Naive thymus-derived CD8-positive, alpha-beta T cell (primary cell): ENCODE measurements around the gene BSG. TPM values are rescaled to one million over a fixed set of nuclear protein-coding genes. Genes with fewer than 3 reads are reported as not detected.

ENCODE experiments used
- ATAC-seq, 2 donors: fragments of 150-1000 bp; cut with Tn5 transposase in 1 of 2; sonication (Bioruptor Pico), chemical (Tn5 transposase) in 1 of 2; 1 replicate in 1 of 2; 2 replicates in 1 of 2; pipeline ENCODE4 v1.10.0; 2021; ENCODE audit warnings: mild to moderate bottlenecking in 2 of 2, moderate library complexity in 2 of 2
- POLR2A ChIA-PET: fragments of 350-600 bp; sonication (Branson Sonifier 250); formaldehyde crosslinking; loops from one replicate; lab custom pipeline; 2021; ENCODE audit warnings: antibody characterized with exemption; lab: Charles Lee
- DNase-seq, 10 donors: peaks; one replicate each; pipeline versions ENCODE4 v3.0.0 to v3.0.0-alpha.2; 2020 to 2022
- H3K27ac Mint-ChIP-seq, 10 donors: one replicate each; pipeline ENCODE4 v1.8.0; 2020 to 2022; ENCODE audit warnings: mild to moderate bottlenecking in 10 of 10, mixed read lengths in 10 of 10, moderate library complexity in 4 of 10, inconsistent platforms in 1 of 10
- H3K27me3 Mint-ChIP-seq, 5 donors: one replicate each; pipeline ENCODE4 v1.8.0; 2021 to 2022; ENCODE audit warnings: mixed read lengths in 5 of 5
- H3K36me3 Mint-ChIP-seq, 3 donors: one replicate each; pipeline ENCODE4 v1.8.0; 2020 to 2022; ENCODE audit warnings: mixed read lengths in 3 of 3, mild to moderate bottlenecking in 2 of 3, inconsistent platforms in 1 of 3
- H3K4me1 Mint-ChIP-seq, 4 donors: one replicate each; pipeline ENCODE4 v1.8.0; 2021 to 2022; ENCODE audit warnings: mixed read lengths in 4 of 4
- H3K4me3 Mint-ChIP-seq, 10 donors: one replicate each; pipeline ENCODE4 v1.8.0; 2020 to 2022; ENCODE audit warnings: mild to moderate bottlenecking in 10 of 10, mixed read lengths in 10 of 10, moderate library complexity in 6 of 10, inconsistent platforms in 1 of 10
- H3K9me3 Mint-ChIP-seq, 9 donors: one replicate each; pipeline ENCODE4 v1.8.0; 2020 to 2022; ENCODE audit warnings: mixed read lengths in 9 of 9, mild to moderate bottlenecking in 3 of 9, inconsistent platforms in 1 of 9, moderate library complexity in 1 of 9
- polyA plus RNA-seq, 3 donors: library from polyadenylated mRNA; unstranded; fragments of 300-500 nt; fragmentation: Illumina TruSeq; gene quantifications; one replicate each; pipeline ENCODE4 v1.2.3, GENCODE V29; 2021
- total RNA-seq, 8 experiments: library from RNA in 2 of 8; stranded (reverse) in 2 of 8; gene quantifications; one replicate each; pipeline ENCODE4 v1.2.3 and lab custom pipeline; 2021 to 2026

Gene BSG
- total and polyA plus RNA-seq, 5 experiments from 2014 or later, result 106 to 313 (median 282) TPM

- POLR2A ChIA-PET, result interaction anchor here (0.7 to 1.0 kb wide), 2 partner anchors 18 to 55 kb away, joined by 3 read pairs; no protein-coding TSS in a partner anchor
- Mint-ChIP-seq H3K36me3 (no peaks in the 10 kb centered on the region), H3K4me3 (peak overlapping the region in 1 of 10 donors; percentile 26), H3K27ac (peak overlapping the region in 2 of 10 donors; percentile 29 to 35), H3K9me3 (peaks cover 0 to 4% (median 0%) of the 10 kb centered on the region in 9 donors), H3K4me1 (peaks cover 7 to 15% (median 10%) of the 10 kb centered on the region in 4 donors), H3K27me3 (peaks cover 0 to 3% (median 0%) of the 10 kb centered on the region in 5 donors)
- no peak for DNase-seq
- ATAC-seq, result no peak
Observed at GRCh38 chr19:566403-566802, 6.0 kb upstream of the BSG start.

GRCh38 chr19:566844-567243 is 5.6 kb upstream of the BSG start:
- peak overlapping the region in 1 of 10 donors; percentile 29 for H3K27ac Mint-ChIP-seq
- H3K27me3 Mint-ChIP-seq, result peaks cover 0 to 3% (median 0%) of the 10 kb centered on the region in 5 donors
- no peak for ATAC-seq
- peaks cover 7 to 16% (median 13%) of the 10 kb centered on the region in 4 donors for H3K4me1 Mint-ChIP-seq
- no peak for DNase-seq
- H3K4me3 Mint-ChIP-seq, result peak overlapping the region in 2 of 10 donors; percentile 34 to 47
- no peaks in the 10 kb centered on the region for H3K36me3 Mint-ChIP-seq
- POLR2A ChIA-PET, result interaction anchor here (0.7 to 1.4 kb wide), 4 partner anchors 13 to 56 kb away, joined by 3 read pairs; no protein-coding TSS in a partner anchor
- peaks cover 0 to 4% (median 0%) of the 10 kb centered on the region in 9 donors for H3K9me3 Mint-ChIP-seq

GRCh38 chr19:567296-567900 is 5.0 kb upstream of the BSG start:
- peaks cover 0 to 4% (median 0%) of the 10 kb centered on the region in 9 donors for H3K9me3 Mint-ChIP-seq
- no peak overlapping the region for H3K4me3 Mint-ChIP-seq
- DNase-seq (no peak), ATAC-seq (no peak)
- H3K4me1 Mint-ChIP-seq, result peaks cover 9 to 17% (median 16%) of the 10 kb centered on the region in 4 donors
- H3K27ac Mint-ChIP-seq, result peak overlapping the region in 1 of 10 donors; percentile 35
- peaks cover 0 to 3% (median 0%) of the 10 kb centered on the region in 5 donors for H3K27me3 Mint-ChIP-seq
- H3K36me3 Mint-ChIP-seq, result no peaks in the 10 kb centered on the region
- POLR2A ChIA-PET, result interaction anchor here (0.7 to 1.4 kb wide), 5 partner anchors 9 to 472 kb away, joined by 3 read pairs; no protein-coding TSS in a partner anchor

GRCh38 chr19:570251-570686 is 2.1 kb upstream of the BSG start:
- peaks cover 0 to 4% (median 0%) of the 10 kb centered on the region in 9 donors for H3K9me3 Mint-ChIP-seq
- H3K4me1 Mint-ChIP-seq, result peaks cover 14 to 38% (median 34%) of the 10 kb centered on the region in 4 donors
- H3K36me3 Mint-ChIP-seq, result no peaks in the 10 kb centered on the region
- peak overlapping the region in 4 of 10 donors; percentile 25 to 95 (median 55) for H3K27ac Mint-ChIP-seq
- POLR2A ChIA-PET, result interaction anchor here (1.5 kb wide), 1 partner anchor 39 kb away, joined by 4 read pairs; the partner anchor contains the start of gene CDC34
- ATAC-seq, result no peak
- DNase-seq, result peak in 2 of 10 donors; percentile 27 to 41
- H3K27me3 Mint-ChIP-seq, result peaks cover 0 to 3% (median 0%) of the 10 kb centered on the region in 5 donors
- peak overlapping the region in 9 of 10 donors; percentile 28 to 91 (median 62) for H3K4me3 Mint-ChIP-seq

- Mint-ChIP-seq H3K4me3 (peak overlapping the region; percentile 85 to 99 (median 97)), H3K4me1 (peaks cover 14 to 41% (median 36%) of the 10 kb centered on the region in 4 donors), H3K27me3 (peaks cover 0 to 3% (median 0%) of the 10 kb centered on the region in 5 donors), H3K36me3 (no peaks in the 10 kb centered on the region), H3K27ac (peak overlapping the region; percentile 92 to 100 (median 98)), H3K9me3 (peaks cover 0 to 4% (median 0%) of the 10 kb centered on the region in 9 donors)
- ATAC-seq (peak; percentile 38 to 41), DNase-seq (peak; percentile 39 to 77 (median 66))
- POLR2A ChIA-PET, result interaction anchor here (0.9 to 2.1 kb wide), 3 partner anchors 40 to 65 kb away, joined by 6 to 17 read pairs (median 8); partner anchors contain the start of gene CDC34
Observed at GRCh38 chr19:570937-571565, 1.3 kb upstream of the BSG start.

GRCh38 chr19:571566-571974 is 826 bp upstream of the BSG start:
- POLR2A ChIA-PET, result interaction anchor here (0.6 to 2.1 kb wide), 5 partner anchors 40 to 285 kb away, joined by 3 to 17 read pairs (median 6); partner anchors contain the start of gene CDC34
- DNase-seq (peak in 2 of 10 donors; percentile 27 to 31), ATAC-seq (peak; percentile 10 to 27)
- Mint-ChIP-seq H3K4me3 (peak overlapping the region; percentile 85 to 99 (median 97)), H3K27me3 (peaks cover 0 to 3% (median 0%) of the 10 kb centered on the region in 5 donors), H3K36me3 (no peaks in the 10 kb centered on the region), H3K9me3 (peaks cover 0 to 4% (median 0%) of the 10 kb centered on the region in 9 donors), H3K27ac (peak overlapping the region; percentile 92 to 100 (median 98)), H3K4me1 (peaks cover 12 to 46% (median 39%) of the 10 kb centered on the region in 4 donors)

GRCh38 chr19:572743-573518 is 535 bp downstream of the BSG start:
- peaks cover 14 to 54% (median 43%) of the 10 kb centered on the region in 4 donors for H3K4me1 Mint-ChIP-seq
- H3K27ac Mint-ChIP-seq, result peak overlapping the region in 9 of 10 donors; percentile 81 to 97 (median 92)
- no peaks in the 10 kb centered on the region for H3K36me3 Mint-ChIP-seq
- POLR2A ChIA-PET, result interaction anchor here (0.7 to 2.1 kb wide), 5 partner anchors 11 to 66 kb away, joined by 3 to 17 read pairs (median 5); partner anchors contain the start of gene CDC34
- DNase-seq, result no peak
- peaks cover 0 to 4% (median 0%) of the 10 kb centered on the region in 9 donors for H3K9me3 Mint-ChIP-seq
- peak overlapping the region; percentile 85 to 99 (median 91) for H3K4me3 Mint-ChIP-seq
- no peak for ATAC-seq
- peaks cover 0 to 3% (median 0%) of the 10 kb centered on the region in 5 donors for H3K27me3 Mint-ChIP-seq

GRCh38 chr19:573519-573825 is 1.1 kb downstream of the BSG start:
- peaks cover 0 to 3% (median 0%) of the 10 kb centered on the region in 5 donors for H3K27me3 Mint-ChIP-seq
- no peak for ATAC-seq
- peaks cover 14 to 55% (median 43%) of the 10 kb centered on the region in 4 donors for H3K4me1 Mint-ChIP-seq
- DNase-seq, result no peak
- peak overlapping the region in 9 of 10 donors; percentile 5 to 87 (median 62) for H3K27ac Mint-ChIP-seq
- peak overlapping the region; percentile 79 to 94 (median 86) for H3K4me3 Mint-ChIP-seq
- H3K36me3 Mint-ChIP-seq, result peaks cover 0 to 3% (median 0%) of the 10 kb centered on the region in 3 donors
- POLR2A ChIA-PET, result no interaction called here
- peaks cover 0 to 4% (median 0%) of the 10 kb centered on the region in 9 donors for H3K9me3 Mint-ChIP-seq

- H3K4me1 Mint-ChIP-seq, result peaks cover 14 to 51% (median 41%) of the 10 kb centered on the region in 4 donors
- no peak for DNase-seq
- peaks cover 0 to 4% (median 0%) of the 10 kb centered on the region in 9 donors for H3K9me3 Mint-ChIP-seq
- H3K36me3 Mint-ChIP-seq, result peaks cover 0 to 13% (median 0%) of the 10 kb centered on the region in 3 donors
- peak overlapping the region in 5 of 10 donors; percentile 24 to 62 (median 46) for H3K27ac Mint-ChIP-seq
- POLR2A ChIA-PET, result interaction anchor here (0.6 to 1.0 kb wide), 3 partner anchors 30 to 59 kb away, joined by 3 to 4 read pairs (median 3); partner anchors contain the start of gene GZMM
- H3K4me3 Mint-ChIP-seq, result peak overlapping the region; percentile 65 to 94 (median 82)
- peaks cover 0 to 1% (median 0%) of the 10 kb centered on the region in 5 donors for H3K27me3 Mint-ChIP-seq
- no peak for ATAC-seq
Observed at GRCh38 chr19:574658-575526, 2.5 kb downstream of the BSG start.

- H3K4me3 Mint-ChIP-seq, result peak overlapping the region in 4 of 10 donors; percentile 18 to 91 (median 48)
- H3K27me3 Mint-ChIP-seq, result no peaks in the 10 kb centered on the region
- H3K27ac Mint-ChIP-seq, result no peak overlapping the region
- ATAC-seq, result no peak
- POLR2A ChIA-PET, result interaction anchor here (1.0 kb wide), 1 partner anchor 8 kb away, joined by 3 read pairs; no protein-coding TSS in a partner anchor
- peaks cover 14 to 46% (median 40%) of the 10 kb centered on the region in 4 donors for H3K4me1 Mint-ChIP-seq
- H3K9me3 Mint-ChIP-seq, result peaks cover 0 to 4% (median 0%) of the 10 kb centered on the region in 9 donors
- H3K36me3 Mint-ChIP-seq, result peaks cover 0 to 17% (median 0%) of the 10 kb centered on the region in 3 donors
- no peak for DNase-seq
Observed at GRCh38 chr19:575527-576506, 3.4 kb downstream of the BSG start.
